ENCODE measurements around the gene NTM.

DNA sequence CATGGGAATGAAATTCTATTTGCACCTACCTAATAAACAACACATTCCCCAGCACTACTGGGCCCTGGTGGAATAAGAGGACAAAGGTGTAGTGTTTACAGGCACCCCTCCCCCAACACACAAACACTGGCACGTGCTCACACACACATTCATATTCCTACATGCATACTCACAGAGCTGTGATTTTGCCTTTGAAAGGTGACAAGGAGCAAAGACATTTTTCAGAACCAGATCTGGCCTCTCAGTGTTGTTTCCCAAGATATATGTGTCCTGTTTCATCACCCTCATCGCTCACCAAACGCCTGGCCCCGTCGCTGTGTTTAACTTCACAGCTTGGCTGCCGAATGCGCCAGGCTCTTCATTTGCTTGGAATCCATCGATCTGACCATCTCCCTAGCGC lies 292.6 kb downstream of the NTM start:
- no peak for TF ChIP-seq POU2F2 (IDR thresholded peaks at IDR 0.05; ENCODE audit: low read depth, low read length)
- TF ChIP-seq POLR2AphosphoS5 (IDR thresholded peaks at IDR 0.05; ENCODE audit: low read depth, low read length), result no peak
- TF ChIP-seq SPI1 (IDR thresholded peaks at IDR 0.05; ENCODE audit: low read depth, low read length), result no peak

Measured in GM12891 (cell line).